ENCODE measurements around the gene NFKBIE. TPM values are rescaled to one million over a fixed set of nuclear protein-coding genes. Genes with fewer than 3 reads are reported as not detected.
A peak's percentile ranks its signal among the peaks of the same experiment; 100 is the strongest.

NFKBIE gene
- total and polyA plus RNA-seq, 2 of the 13 experiments (the other 11 are each of a cell fraction or from before 2014, with no cell fraction given) = 6.7 to 14.5 TPM

DNA sequence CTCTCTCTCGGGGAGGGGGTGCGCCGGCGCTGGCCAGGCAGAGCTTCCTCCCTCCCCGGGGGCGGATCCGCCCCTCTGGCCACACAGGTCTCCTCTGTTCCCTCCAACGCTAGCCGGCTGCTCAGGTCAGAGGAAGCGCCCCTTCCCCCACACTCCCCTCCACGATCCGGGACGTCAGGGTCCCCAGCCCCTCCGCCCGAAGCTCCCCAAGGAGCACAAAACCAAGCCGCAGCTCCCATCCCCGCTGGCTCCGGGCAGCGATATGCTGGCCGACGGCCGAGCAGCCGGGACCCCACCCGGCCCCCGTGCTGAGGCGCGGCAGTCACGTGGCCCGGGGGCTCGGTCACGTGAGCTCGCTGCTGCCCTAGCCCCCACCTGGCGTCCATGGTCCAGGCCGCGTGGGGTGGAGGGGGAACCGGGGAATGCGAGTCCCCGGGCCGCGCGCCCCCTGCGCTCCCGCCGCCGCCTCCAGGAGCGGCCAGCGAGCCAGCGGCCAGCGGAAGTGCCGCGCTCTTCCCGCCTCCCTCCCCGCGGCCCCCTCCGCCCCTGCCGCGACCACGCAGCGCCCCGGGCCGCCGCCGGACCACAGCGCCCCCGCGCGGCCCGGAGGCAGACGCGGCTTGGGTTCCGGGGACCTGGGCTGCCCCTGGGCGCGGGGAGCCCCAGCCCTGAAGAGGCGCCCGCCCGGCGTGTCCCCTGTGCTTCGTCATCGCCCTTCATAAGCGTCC, 8.2 kb downstream of the NFKBIE start, which contains the start of gene SLC35B2 (continued):
- TF ChIP-seq, protein P1, sequence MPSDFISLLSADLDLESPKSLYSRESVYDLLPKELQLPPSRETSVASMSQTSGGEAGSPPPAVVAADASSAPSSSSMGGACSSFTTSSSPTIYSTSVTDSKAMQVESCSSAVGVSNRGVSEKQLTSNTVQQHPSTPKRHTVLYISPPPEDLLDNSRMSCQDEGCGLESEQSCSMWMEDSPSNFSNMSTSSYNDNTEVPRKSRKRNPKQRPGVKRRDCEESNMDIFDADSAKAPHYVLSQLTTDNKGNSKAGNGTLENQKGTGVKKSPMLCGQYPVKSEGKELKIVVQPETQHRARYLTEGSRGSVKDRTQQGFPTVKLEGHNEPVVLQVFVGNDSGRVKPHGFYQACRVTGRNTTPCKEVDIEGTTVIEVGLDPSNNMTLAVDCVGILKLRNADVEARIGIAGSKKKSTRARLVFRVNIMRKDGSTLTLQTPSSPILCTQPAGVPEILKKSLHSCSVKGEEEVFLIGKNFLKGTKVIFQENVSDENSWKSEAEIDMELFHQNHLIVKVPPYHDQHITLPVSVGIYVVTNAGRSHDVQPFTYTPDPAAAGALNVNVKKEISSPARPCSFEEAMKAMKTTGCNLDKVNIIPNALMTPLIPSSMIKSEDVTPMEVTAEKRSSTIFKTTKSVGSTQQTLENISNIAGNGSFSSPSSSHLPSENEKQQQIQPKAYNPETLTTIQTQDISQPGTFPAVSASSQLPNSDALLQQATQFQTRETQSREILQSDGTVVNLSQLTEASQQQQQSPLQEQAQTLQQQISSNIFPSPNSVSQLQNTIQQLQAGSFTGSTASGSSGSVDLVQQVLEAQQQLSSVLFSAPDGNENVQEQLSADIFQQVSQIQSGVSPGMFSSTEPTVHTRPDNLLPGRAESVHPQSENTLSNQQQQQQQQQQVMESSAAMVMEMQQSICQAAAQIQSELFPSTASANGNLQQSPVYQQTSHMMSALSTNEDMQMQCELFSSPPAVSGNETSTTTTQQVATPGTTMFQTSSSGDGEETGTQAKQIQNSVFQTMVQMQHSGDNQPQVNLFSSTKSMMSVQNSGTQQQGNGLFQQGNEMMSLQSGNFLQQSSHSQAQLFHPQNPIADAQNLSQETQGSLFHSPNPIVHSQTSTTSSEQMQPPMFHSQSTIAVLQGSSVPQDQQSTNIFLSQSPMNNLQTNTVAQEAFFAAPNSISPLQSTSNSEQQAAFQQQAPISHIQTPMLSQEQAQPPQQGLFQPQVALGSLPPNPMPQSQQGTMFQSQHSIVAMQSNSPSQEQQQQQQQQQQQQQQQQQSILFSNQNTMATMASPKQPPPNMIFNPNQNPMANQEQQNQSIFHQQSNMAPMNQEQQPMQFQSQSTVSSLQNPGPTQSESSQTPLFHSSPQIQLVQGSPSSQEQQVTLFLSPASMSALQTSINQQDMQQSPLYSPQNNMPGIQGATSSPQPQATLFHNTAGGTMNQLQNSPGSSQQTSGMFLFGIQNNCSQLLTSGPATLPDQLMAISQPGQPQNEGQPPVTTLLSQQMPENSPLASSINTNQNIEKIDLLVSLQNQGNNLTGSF (CRISPR knock-in tag; IDR thresholded peaks at IDR 0.05) = 0 out of 2 replicates have a peak, but pooled peaks have one; percentile 67
- TF ChIP-seq GLI4 (CRISPR knock-in tag; IDR thresholded peaks at IDR 0.05; ENCODE audit: borderline replicate concordance) (peak; percentile 60; the same call in 1 of the 2 replicates), ZNF552 (CRISPR knock-in tag; IDR thresholded peaks at IDR 0.05; ENCODE audit: borderline replicate concordance) (no peak), HOXA9 (CRISPR knock-in tag; IDR thresholded peaks at IDR 0.05; ENCODE audit: borderline replicate concordance) (peak; percentile 78; the same call in 1 of the 2 replicates), ZNF205 (CRISPR knock-in tag; IDR thresholded peaks at IDR 0.05) (no peak), MATR3 (CRISPR knock-in tag; IDR thresholded peaks at IDR 0.05) (no peak), ZNF615 (CRISPR knock-in tag; IDR thresholded peaks at IDR 0.05; ENCODE audit: borderline replicate concordance) (peak; percentile 76; the same call in 1 of the 2 replicates), ZNF598 (CRISPR knock-in tag; IDR thresholded peaks at IDR 0.05; ENCODE audit: borderline replicate concordance) (no peak), MAF1 (CRISPR knock-in tag; IDR thresholded peaks at IDR 0.05; ENCODE audit: borderline replicate concordance) (no peak; the same call in 1 of the 2 replicates), MLLT10 (CRISPR knock-in tag; IDR thresholded peaks at IDR 0.05) (no peak), ZNF12 (CRISPR knock-in tag; IDR thresholded peaks at IDR 0.05) (no peak; the same call in none of the 2 replicates), ZNF350 (CRISPR knock-in tag; IDR thresholded peaks at IDR 0.05; ENCODE audit: borderline replicate concordance, low read depth) (peak; percentile 90), EEA1 (CRISPR knock-in tag; IDR thresholded peaks at IDR 0.05; ENCODE audit: borderline replicate concordance) (no peak; the same call in 1 of the 2 replicates), REPIN1 (CRISPR knock-in tag; IDR thresholded peaks at IDR 0.05; ENCODE audit: borderline replicate concordance, low read depth) (peak; percentile 93), ARNT (IDR thresholded peaks at IDR 0.05) (no peak)
- TF ChIP-seq, protein P2, sequence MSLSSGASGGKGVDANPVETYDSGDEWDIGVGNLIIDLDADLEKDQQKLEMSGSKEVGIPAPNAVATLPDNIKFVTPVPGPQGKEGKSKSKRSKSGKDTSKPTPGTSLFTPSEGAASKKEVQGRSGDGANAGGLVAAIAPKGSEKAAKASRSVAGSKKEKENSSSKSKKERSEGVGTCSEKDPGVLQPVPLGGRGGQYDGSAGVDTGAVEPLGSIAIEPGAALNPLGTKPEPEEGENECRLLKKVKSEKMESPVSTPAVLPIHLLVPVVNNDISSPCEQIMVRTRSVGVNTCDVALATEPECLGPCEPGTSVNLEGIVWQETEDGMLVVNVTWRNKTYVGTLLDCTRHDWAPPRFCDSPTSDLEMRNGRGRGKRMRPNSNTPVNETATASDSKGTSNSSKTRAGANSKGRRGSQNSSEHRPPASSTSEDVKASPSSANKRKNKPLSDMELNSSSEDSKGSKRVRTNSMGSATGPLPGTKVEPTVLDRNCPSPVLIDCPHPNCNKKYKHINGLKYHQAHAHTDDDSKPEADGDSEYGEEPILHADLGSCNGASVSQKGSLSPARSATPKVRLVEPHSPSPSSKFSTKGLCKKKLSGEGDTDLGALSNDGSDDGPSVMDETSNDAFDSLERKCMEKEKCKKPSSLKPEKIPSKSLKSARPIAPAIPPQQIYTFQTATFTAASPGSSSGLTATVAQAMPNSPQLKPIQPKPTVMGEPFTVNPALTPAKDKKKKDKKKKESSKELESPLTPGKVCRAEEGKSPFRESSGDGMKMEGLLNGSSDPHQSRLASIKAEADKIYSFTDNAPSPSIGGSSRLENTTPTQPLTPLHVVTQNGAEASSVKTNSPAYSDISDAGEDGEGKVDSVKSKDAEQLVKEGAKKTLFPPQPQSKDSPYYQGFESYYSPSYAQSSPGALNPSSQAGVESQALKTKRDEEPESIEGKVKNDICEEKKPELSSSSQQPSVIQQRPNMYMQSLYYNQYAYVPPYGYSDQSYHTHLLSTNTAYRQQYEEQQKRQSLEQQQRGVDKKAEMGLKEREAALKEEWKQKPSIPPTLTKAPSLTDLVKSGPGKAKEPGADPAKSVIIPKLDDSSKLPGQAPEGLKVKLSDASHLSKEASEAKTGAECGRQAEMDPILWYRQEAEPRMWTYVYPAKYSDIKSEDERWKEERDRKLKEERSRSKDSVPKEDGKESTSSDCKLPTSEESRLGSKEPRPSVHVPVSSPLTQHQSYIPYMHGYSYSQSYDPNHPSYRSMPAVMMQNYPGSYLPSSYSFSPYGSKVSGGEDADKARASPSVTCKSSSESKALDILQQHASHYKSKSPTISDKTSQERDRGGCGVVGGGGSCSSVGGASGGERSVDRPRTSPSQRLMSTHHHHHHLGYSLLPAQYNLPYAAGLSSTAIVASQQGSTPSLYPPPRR (CRISPR knock-in tag; IDR thresholded peaks at IDR 0.05; ENCODE audit: borderline replicate concordance) = peak; percentile 74
- TF ChIP-seq, protein P3, sequence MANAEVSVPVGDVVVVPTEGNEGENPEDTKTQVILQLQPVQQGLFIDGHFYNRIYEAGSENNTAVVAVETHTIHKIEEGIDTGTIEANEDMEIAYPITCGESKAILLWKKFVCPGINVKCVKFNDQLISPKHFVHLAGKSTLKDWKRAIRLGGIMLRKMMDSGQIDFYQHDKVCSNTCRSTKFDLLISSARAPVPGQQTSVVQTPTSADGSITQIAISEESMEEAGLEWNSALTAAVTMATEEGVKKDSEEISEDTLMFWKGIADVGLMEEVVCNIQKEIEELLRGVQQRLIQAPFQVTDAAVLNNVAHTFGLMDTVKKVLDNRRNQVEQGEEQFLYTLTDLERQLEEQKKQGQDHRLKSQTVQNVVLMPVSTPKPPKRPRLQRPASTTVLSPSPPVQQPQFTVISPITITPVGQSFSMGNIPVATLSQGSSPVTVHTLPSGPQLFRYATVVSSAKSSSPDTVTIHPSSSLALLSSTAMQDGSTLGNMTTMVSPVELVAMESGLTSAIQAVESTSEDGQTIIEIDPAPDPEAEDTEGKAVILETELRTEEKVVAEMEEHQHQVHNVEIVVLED (CRISPR knock-in tag; IDR thresholded peaks at IDR 0.05; ENCODE audit: borderline replicate concordance) = 0 out of 2 replicates have a peak, but pooled peaks have one; percentile 37

All from HepG2 (cell line).